ENCODE results near the gene TAS2R30. TPM values are rescaled to one million over a fixed set of nuclear protein-coding genes. Genes with fewer than 3 reads are reported as not detected.
A peak's percentile ranks its signal among the peaks of the same experiment; 100 is the strongest.

The TAS2R30 gene
- total RNA-seq, 4 donors from 2014 or later: 10.4 to 26.2 (median 17.9) TPM

DNA sequence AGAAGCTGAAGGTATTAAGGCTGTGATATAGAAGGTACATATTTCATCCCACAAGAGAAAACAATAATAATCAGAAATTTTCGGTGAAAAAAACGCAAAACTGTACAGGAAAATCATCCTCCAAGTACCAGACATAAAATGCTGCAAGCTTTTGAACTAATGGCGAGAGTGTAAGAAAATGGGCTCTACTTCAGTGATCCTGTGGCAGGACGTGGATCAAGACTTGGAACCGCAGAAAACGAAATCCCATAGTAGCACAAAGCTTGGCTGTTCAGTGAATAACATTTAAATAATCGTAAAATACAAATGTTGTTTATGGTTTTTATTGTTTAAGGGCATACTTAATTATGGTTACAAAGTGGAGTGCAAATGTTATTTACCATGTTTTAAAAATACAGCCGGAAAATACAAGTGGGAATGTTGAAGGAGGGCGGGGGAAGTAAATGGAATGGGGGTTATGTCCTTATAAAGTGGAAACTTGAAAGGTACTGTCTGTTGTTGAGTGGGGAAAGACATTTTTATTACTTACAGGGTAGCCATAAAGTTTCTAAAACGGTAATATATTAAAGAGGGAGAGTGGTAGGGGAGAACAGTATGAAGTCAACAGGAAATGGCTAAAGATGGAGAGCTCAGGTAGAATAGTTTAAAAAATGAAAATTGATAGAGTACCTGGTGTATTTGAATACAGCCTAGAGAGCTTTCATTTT lies 37.7 kb upstream of the TAS2R30 start:
- 4% methylated on average over 10 of the region's 10 CpGs for WGBS, 2 donors
- Histone ChIP-seq H3K36me3 (no peaks in the 10 kb centered on the region), H3K9me3 (no peaks in the 10 kb centered on the region), H3K4me3 (replicated peaks in 1 of 3) (peak overlapping the region in 2 of 3 donors; percentile 41 to 72), H3K27me3 (no peaks in the 10 kb centered on the region), H3K27ac (peak overlapping the region; percentile 27 to 96 (median 95)), H3K4me1 (peaks cover 14 to 19% of the 10 kb centered on the region in 2 donors)
- no peak for DNase-seq
- intact Hi-C loops (cut with DNase I): no loop called here
- TF ChIP-seq POLR2A (IDR thresholded peaks at IDR 0.05): no peak
- TF ChIP-seq, protein P1, sequence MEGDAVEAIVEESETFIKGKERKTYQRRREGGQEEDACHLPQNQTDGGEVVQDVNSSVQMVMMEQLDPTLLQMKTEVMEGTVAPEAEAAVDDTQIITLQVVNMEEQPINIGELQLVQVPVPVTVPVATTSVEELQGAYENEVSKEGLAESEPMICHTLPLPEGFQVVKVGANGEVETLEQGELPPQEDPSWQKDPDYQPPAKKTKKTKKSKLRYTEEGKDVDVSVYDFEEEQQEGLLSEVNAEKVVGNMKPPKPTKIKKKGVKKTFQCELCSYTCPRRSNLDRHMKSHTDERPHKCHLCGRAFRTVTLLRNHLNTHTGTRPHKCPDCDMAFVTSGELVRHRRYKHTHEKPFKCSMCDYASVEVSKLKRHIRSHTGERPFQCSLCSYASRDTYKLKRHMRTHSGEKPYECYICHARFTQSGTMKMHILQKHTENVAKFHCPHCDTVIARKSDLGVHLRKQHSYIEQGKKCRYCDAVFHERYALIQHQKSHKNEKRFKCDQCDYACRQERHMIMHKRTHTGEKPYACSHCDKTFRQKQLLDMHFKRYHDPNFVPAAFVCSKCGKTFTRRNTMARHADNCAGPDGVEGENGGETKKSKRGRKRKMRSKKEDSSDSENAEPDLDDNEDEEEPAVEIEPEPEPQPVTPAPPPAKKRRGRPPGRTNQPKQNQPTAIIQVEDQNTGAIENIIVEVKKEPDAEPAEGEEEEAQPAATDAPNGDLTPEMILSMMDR (IDR thresholded peaks at IDR 0.05): no peak

DNA sequence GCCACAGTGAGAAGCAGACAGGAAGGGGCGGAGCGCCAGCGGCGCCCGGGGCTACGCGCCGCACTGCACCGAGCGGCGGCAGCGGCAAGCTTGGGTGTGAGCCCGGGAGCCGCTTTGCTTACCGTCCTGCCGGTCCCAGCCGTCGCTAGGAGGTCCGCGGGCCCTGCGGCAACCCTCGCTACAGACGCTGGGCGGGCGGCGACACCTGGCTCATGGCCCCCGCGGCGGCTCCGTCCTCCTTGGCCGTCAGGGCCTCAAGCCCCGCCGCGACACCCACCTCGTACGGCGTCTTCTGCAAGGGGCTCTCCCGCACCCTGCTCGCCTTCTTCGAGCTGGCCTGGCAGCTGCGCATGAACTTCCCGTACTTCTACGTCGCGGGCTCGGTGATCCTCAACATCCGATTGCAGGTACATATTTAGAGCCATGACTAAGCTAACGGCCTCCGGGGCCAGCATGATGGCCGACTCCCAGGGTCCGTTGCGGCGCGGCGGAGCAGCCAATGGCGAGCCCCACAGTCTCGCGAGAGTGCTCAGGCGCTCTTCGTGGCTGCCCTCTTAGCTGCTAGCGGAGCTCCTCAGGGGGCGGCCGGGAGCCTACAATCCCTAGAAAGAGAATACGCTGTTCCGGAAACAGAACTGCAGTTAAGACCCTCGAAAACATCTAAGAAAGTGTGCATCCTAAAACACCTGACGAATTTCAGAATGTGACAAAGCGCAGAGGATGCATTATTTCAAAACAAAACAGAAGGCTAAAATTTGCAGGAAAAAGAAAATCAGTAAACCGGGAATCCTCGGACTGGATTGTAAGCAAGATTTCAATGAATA lies 36.9 kb upstream of the TAS2R30 start, which contains the start of gene SMIM10L1:
TSS of gene SMIM10L1 (plus strand) at position 50 of the 824 bp plus-strand sequence. CDS start at position 213, 163 bp downstream.
- Histone ChIP-seq H3K36me3 (no peaks in the 10 kb centered on the region), H3K4me1 (peaks cover 14 to 19% of the 10 kb centered on the region in 2 donors), H3K4me3 (replicated peaks in 1 of 3) (peak within 1 kb of the TSS; percentile 38 to 72 (median 41)), H3K9me3 (no peaks in the 10 kb centered on the region), H3K27me3 (no peaks in the 10 kb centered on the region), H3K27ac (peak within 1 kb of the TSS; percentile 84 to 96 (median 95))
- peak in 1 of 2 donors; percentile 70 for TF ChIP-seq POLR2A (IDR thresholded peaks at IDR 0.05)
- TF ChIP-seq, protein P1 (IDR thresholded peaks at IDR 0.05): no peak
- WGBS, 2 donors: 0 to 1% methylated on average over 42 to 65 of the region's 70 CpGs
- intact Hi-C loops (cut with DNase I): no loop called here
- DNase-seq: peak; percentile 92 to 94

DNA sequence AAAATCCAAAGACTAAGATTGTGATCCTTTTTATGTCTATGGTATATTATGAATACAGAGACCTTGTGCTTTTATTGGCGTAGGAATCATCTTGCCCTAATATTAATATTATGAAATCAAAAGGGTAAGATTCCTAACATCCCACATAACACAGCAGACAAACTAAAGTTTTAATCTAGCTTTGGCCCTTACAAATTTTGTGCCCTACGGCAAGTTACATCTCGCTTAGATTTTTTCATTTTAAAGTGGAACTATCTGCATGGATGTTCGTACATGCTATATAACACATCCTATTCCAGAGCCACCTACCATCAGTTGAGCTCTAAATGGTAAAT lies 36.3 kb upstream of the TAS2R30 start:
- WGBS, 2 donors: 3 to 6% methylated on average over 4 of the region's 4 CpGs
- H3K27ac ChIP-seq: peak overlapping the region in 2 of 3 donors; percentile 95 to 96
- no peaks in the 10 kb centered on the region for H3K9me3 ChIP-seq
- H3K4me3 ChIP-seq (replicated peaks in 1 of 3): peak overlapping the region; percentile 38 to 72 (median 41)
- H3K4me1 ChIP-seq: peaks cover 14 to 19% of the 10 kb centered on the region in 2 donors
- intact Hi-C loops (cut with DNase I): no loop called here
- H3K27me3 ChIP-seq: no peaks in the 10 kb centered on the region
- no peak for DNase-seq
- no peaks in the 10 kb centered on the region for H3K36me3 ChIP-seq
- TF ChIP-seq POLR2A (IDR thresholded peaks at IDR 0.05): no peak
- TF ChIP-seq, protein P1 (IDR thresholded peaks at IDR 0.05): no peak

DNA sequence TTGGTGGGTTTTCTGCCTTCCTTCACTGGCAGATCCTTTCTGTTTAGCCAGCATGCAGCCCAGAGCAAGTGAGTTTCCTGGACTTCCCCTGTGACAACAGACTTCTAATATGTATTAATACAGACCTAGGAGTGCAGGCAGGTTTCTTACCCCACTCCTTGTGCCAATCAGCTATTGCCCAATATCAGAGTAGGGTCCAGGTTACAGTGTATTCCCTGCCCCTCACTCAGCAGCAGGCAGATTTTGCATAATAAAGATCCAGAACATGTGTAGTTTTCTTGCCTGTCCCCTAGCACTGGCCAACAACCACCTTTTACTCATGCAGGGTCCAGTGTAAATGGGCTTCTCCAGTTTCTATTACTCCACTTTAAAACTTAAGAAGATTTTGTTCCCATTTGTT lies 31.9 kb upstream of the TAS2R30 start:
- DNase-seq: no peak
- Histone ChIP-seq H3K27me3 (no peaks in the 10 kb centered on the region), H3K36me3 (no peaks in the 10 kb centered on the region), H3K4me3 (replicated peaks in 1 of 3) (no peak overlapping the region), H3K4me1 (peaks cover 3 to 13% of the 10 kb centered on the region in 2 donors), H3K9me3 (no peaks in the 10 kb centered on the region), H3K27ac (no peak overlapping the region)
- no peak for TF ChIP-seq POLR2A (IDR thresholded peaks at IDR 0.05)
- TF ChIP-seq, protein P1 (IDR thresholded peaks at IDR 0.05): no peak
- intact Hi-C loops (cut with DNase I): no loop called here

DNA sequence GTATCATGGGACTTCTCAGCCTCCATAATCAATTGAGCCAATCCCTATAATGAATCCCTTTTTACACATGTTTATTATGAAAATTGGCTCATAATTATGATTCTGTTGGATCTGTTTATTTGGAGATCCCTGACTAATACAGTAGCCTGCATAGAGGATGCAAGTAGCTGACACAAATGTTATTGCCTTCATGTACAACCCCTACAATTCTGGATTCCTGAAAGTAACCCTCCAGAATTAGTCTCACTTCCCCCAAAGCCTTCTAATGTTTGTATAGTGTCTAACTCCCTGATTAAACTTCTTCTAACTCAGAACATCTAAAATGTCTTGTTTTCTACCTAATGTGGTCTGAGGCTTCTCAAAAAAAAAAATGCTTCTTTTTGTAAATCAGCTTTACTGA lies 29.9 kb upstream of the TAS2R30 start:
- H3K36me3 ChIP-seq: no peaks in the 10 kb centered on the region
- peaks cover 0 to 4% of the 10 kb centered on the region in 2 donors for H3K4me1 ChIP-seq
- no peak overlapping the region for H3K27ac ChIP-seq
- H3K9me3 ChIP-seq: no peaks in the 10 kb centered on the region
- no peaks in the 10 kb centered on the region for H3K27me3 ChIP-seq
- DNase-seq: no peak
- no peak for TF ChIP-seq POLR2A (IDR thresholded peaks at IDR 0.05)
- TF ChIP-seq, protein P1 (IDR thresholded peaks at IDR 0.05): no peak
- no peak overlapping the region for H3K4me3 ChIP-seq (replicated peaks in 1 of 3)
- intact Hi-C loops (cut with DNase I): no loop called here
